ENCODE results near the gene THSD7B.

GRCh38 chr2:137193401-137193800, 428.1 kb downstream of the THSD7B start:
- no peak for TF ChIP-seq EZH2 (IDR thresholded peaks at IDR 0.05)
- no peak for TF ChIP-seq POLR2AphosphoS5 (IDR thresholded peaks at IDR 0.05; ENCODE audit: borderline replicate concordance, low read depth, low read length)
- no peak for TF ChIP-seq FOXP2 (optimal IDR thresholded peaks at IDR 0.05; ENCODE audit: control extremely low read depth, extremely low read length, insufficient read depth)
